HG02623 (cell line): ENCODE measurements around the gene FLT3LG.

Source experiments
- ATAC-seq: cut with Tn5 transposase; IDR thresholded peaks from one replicate; pipeline ENCODE4 v1.9.1; 2021; ENCODE audit warnings: moderate library complexity; ENCODE audit not compliant: unreplicated experiment

FLT3LG gene, protein sequence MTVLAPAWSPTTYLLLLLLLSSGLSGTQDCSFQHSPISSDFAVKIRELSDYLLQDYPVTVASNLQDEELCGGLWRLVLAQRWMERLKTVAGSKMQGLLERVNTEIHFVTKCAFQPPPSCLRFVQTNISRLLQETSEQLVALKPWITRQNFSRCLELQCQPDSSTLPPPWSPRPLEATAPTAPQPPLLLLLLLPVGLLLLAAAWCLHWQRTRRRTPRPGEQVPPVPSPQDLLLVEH

DNA sequence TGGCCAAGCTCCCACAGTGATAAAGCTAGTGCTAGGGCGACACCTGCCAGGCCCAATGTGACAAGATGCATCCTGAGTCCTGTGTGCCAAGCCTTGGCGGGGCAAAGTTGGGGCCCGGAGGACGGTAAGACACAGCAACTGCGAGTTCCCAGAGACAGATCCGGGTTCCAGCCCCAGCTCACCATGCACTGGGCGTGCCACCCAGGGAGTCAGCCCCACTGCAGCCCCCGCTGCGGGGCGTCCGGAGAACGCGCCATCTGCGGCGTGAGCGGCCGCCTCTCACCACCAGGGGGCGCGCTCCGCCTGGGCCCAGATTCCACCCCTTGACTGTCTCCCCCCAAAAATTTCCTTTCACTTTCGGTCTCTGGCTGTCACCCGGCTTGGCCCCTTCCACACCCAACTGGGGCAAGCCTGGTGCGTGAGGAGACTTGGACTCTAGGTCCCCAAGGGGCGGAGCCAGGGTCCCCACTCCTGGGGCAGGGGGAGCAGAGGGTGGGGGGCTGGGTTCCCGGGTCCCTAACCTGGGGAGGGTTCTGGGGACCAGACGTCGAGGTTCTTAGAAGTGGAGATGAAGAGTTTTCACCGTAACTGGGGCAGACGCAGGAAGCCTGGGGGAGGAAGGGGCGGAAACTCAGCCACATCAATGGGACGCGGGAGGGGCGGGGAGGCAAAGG, at the start of gene FLT3LG:
FLT3LG (plus strand) TSS at position 348 of the 674 bp plus-strand sequence. CDS start 425 bp downstream, outside the sequence.
- ATAC-seq: no peak

DNA sequence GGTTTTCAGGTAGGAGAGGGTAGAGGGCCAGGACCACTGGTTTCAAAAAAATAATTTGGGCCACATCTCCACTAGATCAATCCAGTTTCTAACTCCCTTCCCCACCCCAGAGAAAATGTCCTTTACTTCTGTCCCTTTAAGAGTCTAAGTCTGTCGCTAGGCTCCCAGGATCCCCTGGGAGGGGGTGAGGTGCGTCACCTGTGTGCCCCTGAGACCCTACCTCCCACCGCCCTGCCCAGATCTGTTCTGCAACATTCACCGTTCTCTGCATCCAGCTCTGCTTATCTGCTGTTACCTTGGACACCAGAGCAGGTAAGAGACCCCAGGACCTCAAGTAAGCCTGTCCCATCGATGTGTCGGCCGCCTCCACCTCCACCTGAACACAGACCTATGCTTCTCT, 48.8 kb upstream of the FLT3LG start, which contains the start of gene GFY:
GFY (plus strand) TSS at position 211 of the 400 bp plus-strand sequence. CDS start 1,043 bp downstream, outside the sequence.
- no peak for ATAC-seq

DNA sequence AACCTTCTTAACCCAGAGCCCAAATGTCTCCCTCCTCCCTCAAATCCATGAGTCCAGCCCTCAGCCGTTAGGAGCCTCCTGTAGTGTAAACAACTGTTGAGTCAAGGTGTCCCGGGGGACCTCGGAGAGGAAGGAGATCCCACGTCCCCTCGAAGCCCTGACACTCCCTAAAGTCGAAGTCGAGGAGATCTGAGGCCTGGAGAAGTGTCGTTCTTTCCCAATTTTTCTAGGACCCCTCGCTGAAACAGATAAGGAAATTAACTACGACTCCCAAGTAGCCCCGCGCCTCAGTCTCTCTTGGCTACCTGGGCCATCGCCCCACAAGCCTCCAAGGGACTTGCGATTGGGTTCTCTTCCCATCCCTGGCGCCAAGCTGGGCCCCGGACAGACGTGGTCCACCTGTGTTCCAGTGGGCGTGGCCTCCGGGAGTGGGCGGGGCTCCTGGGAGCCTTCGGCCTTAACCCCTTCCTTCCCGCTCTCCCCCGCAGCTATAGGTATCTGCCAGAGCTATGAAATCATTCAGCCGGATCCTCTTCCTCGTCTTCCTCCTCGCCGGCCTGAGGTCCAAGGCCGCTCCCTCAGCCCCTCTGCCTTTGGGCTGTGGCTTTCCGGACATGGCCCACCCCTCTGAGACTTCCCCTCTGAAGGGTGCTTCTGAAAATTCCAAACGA, 48.0 kb upstream of the FLT3LG start:
- no peak for ATAC-seq

DNA sequence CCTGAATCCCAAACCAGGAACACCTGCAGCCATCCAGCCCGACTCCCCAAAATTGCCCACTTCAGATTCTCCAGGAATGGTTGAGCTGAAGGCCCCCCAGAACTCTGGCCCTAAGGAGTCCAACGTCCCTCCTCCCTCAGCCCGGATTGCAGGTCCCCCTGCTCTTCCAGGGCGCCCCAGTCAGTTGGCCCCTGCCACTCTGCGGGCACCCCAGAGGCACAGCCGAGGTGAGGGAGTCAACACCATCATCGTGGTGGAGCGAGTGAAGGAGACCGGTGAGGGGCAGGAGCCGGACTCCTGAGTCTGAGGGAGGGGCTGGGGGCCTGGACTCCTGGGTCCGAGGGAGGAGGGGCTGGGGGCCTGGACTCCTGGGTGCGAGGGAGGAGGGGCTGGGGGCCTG, 46.7 kb upstream of the FLT3LG start:
- no peak for ATAC-seq

DNA sequence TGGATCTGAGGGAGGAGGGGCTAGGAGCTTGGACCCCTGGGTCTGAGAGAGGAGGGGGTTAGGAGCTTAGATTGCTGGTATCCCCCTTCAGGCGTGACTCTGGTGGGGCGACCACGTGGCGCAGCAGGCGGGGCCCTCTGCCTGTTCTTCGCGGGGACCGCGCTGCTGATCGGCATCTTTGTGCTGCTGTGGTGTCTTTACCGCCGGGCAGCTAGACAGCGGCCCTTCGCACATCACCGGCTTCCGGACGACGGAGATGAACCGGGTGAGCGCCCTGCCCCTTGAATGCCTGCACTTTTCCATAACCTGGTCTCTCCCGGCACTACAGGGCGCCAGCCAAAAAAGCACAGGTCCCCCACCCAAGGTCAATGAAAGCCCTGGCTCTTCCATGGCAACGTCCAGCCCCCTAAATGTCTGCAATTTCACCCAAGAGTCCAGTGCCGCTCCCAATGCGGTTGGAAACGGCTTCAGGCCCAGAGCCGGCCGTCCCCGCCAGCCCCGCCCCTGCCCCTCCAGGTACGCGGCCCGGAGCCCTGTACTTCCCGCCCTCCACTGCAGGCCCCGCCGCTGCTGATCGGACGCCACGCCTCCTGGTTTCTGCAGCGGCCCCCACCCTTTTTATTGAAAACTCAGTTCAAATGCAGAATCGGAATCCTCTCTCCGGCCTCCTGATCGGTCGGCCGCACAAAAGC, 46.0 kb upstream of the FLT3LG start:
- no peak for ATAC-seq

DNA sequence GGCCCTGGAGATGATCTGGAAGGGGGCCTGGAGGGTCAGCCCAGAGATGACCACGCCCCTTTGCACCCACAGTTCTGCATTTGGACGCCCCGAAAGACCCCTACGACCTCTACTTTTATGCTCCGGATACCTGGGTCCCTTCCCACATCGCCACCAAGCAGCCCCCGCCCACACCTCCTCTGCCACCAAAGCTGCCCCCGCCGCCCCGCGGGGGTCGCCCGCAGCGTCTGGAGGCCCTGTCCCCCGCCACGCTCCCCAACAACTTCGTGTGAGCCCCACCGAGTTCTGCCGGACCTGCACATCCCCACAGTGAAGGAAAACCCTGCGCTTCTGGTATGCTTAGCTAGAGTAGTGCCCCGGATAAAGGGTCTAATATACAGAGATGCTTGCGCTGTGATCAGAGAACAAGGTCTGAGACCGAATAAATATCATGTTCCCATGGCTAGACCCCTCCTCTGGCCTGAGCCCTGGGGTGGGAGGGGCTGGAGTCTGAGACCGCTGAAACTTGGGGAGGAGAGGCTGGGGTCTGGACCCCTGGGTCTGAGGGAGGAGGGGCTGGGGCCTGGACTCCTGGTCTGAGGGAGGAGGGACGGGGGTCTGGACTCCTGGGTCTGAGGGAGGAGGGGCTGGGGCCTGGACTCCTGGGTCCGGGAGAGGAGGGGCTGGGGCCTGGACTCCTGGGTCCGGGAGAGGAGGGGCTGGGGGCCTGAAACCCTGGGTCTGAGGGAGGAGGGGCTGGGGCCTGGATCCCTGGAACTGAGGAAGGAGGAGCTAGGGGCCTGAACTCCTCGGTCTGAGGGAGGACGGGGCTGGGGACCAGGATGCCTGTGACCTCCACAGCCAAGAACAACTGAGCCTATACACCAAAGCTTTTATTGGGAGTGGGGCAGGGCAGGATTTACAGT, 45.2 kb upstream of the FLT3LG start:
- ATAC-seq: no peak

DNA sequence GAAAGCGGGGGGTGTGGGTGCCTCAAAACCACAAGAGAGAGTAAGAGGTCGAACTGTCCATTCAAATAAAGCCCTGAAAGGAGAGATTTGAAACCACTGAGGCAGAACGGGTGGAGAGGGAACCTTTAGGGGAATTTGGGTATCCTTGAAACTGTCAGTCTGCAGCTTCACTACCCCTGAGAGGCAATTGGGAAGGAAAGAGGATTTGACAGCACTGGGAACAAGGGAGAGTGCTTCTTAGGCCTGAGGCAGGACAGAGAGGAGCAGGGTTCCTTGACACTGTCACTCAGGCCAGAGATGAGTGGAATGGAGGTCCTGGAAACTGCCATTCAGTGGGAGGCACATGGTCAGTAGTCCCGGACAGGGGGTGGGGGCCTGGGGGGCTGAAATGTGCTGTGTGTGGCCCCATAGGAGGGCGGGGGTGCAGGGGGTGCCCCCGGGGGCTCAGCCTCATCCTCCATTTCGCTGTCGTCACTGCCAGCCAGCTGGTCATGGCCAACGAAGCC, 43.8 kb upstream of the FLT3LG start:
- no peak for ATAC-seq

DNA sequence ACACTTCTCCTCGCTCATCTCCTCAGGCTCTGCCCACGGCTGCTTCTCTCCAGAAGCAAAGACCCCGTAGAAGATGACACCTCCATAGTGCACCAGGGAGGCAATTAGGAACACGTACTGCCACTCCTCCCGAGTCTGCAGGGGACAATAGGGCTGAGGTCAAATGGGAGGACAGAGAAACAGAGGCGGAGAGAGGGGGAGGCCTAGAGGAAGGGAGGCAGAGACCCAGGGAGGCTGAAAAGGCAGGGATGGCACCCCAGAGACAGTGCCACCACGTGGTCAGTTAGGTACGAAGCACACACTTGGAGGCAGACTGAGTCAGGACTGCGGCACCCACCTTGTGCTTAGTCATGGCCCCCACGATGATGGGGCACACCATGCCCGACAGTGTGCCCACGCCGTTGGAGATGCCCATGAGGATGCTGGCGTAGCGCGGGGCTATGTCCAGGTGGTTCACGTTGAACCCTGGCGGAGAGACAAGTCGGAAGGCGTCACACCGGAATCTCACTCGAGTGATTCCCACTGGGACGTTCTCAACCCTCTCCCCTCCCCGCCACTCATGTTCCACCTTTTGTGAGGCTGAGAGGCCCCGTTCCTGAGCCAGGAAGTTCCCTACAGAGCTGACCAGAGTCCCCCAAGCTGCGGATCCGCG, 43.2 kb upstream of the FLT3LG start:
- no peak for ATAC-seq

DNA sequence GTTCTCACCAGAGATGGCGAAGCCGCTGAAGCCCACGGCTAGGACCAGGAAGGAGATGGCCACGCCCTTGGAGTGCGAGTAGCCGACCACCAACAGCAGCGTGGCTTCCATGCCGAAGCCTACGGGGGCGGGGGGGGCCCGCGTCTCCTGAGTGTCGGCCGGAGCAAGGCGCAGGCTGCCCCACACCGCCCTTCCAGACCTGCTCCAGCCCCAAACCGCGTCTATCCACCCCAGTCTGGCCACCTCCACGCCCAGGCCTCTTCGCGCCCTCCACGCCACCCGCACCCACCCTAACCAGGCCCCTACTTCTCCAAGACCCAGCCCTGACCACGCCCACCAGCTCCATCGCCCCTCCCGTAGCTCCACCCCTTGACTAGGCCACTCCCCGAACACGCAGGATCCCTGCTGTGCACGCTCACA, 42.7 kb upstream of the FLT3LG start:
- ATAC-seq: no peak

DNA sequence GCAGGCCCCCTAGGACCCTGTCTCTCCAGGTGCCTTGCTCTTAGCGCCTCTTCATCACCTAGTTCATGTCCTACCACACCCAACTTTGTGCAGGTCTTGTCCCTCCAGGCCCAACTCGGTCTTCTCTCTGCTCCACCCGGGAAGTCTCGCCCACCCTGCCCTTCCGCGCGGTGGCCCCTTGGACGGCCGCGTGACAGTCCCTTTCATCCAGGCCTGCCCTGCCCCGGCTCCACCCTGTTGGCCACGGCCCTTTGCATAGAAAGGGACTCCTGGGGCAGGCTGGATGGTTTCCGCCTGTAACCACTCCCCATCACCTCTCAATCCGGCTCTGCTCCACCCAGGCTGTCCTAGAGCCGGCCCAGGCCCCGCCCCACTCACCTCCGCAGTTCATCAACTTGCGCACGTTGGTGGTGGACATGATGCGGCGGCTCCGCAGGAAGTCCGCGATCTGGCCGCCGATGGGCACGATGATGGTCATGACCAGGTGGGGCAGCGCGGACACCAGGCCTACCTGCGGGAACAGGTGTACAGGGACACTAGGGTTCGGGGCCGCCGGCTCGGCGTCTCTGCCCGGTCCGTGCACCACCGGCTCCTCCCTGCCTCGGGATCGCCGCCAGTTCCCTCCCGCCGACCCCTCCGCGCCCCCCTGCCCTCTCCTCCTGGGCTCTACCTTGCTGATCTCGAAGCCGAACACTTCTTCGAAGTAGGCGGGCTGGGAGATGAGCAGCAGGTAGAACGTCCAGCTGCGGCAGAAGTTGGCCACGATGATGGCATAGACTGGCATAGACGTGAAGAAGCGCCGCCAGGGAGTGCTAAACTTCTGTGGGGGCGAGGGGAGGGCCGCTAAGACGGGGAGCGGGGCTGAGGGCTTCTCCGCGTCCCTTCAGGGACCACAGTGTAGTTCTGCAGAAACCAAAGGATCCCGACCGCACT, 41.6 kb upstream of the FLT3LG start:
- no peak for ATAC-seq

DNA sequence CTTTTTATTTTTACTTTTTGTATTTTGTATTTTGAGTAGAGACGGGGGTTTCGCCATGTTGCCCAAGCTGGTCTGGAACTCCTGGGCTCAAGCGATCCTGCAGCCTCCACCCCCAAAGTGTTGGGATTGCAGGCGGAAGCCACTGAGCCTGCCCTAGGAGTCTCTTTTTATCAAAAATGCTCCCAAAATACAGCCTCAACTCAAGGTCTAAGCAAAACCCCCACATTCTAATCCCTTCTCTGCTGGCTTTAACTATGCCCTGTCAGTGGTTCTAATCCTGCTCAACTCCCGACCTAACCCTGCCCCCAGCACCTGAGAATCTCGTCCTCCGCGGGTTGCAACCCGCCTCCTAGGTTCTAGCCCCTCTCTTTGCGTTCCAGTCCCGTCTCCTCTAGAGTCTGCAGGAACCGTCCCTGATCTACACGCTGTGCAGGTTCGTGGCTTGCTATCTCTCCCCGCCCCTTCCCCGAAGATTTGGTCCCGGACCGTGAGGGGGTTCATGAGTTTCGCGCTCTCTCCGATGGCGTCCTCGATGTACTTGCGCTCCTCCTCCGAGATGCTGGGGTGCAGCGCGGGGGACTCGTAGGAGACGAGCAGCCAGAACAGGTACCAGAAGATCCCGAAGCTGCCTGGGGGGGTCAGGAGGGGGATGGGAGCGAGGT, 40.6 kb upstream of the FLT3LG start:
- no peak for ATAC-seq

DNA sequence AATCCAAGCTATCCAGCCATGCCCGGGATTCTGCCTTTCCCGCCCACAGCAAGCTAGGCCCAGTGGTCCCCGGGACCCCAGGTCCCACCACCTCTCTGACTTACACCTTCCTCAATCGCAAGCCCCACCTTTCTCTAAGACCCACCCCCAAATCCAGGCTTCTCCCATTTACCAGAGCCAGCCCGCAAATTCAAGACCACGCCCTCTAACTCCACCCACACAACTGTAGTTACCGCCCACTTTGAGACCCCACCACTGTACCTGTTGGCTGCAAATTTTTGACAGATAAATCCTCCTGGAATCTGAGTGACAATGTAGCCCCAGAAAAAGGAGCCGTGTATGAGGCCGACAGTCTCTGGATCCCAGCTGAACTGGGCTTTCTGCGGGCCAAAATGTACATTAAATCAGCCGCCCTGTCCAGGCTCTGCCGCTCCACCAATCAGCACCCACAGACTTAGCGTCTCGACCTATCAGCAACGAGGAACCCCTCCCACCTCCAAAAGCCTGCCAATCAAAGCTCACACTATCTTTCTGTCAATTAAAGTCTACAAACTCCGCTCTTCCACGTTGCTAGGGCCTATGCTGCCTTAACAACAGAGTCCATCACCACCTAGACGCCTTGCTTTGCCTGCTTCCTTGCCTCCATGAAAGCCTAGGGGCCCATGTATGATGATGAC, 39.0 kb upstream of the FLT3LG start:
- ATAC-seq: no peak

DNA sequence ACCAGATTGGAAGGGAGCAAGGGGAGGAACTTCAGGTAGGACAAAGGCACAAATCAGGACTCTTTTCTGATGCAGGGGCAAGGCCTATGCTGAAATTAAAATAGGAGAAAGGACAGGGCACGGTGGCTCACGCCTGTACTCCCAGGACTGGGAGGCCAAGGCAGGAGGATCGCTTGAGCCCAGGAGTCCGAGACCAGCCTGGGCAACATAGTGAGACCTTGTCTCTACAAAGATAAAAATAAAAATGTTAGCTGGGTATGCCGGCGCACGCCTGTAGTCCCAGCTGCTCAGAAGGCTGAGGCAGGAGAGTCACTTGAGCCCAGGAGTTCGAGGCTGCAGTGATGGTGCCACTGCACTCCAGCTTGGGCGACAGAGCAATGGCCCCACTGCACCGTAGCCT, 38.3 kb upstream of the FLT3LG start:
- no peak for ATAC-seq

DNA sequence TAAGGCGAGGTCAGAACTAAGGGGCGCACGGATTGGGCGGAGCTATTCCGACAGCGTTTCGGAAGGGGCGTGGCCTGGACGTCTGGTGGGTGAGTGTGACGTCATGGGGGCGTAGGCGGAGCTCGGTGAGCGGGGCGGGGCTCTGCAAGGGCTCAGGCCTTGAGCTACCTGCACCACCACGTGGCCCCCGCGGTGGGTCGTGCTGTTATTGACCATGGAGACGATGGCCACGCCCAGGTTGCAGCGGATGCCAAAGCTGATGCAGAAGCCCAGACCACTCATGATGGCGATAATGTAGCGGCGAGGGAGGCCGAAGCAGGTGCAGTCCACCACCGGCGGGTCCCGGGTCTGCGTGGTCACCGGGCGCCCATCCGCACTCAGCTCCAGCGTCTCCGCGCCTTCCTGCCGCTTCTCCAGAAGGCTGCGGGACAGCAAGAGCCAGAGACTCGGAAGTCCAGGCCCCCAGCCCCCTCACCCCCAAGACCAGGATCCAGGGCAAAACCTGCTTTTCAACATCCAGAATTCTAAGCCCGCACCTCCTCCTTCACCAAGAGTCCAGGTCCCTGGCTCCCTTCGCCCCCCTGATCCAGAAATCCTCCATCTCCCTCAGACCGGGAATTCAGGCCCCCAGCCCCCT, 37.5 kb upstream of the FLT3LG start:
- no peak for ATAC-seq

DNA sequence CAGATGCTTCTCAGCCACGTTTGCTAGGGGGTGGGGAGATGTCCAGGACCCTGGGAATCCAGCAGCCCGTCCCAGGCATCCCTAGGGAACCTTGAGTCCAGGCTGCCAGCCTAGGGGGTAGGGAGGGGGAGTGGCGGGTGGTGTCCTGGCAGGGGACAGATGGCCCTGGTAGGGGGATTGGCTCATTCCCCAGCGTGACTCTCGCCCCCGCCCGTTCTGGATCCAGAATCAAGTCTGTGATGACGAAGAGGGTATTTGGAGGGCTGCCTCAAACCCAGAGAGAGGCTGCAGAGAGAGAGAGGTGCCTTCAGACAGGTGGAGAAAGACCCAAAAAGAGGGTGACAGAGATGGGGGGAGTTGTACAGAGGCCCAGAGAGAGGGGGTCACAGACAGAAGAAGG, 36.8 kb upstream of the FLT3LG start:
- no peak for ATAC-seq

DNA sequence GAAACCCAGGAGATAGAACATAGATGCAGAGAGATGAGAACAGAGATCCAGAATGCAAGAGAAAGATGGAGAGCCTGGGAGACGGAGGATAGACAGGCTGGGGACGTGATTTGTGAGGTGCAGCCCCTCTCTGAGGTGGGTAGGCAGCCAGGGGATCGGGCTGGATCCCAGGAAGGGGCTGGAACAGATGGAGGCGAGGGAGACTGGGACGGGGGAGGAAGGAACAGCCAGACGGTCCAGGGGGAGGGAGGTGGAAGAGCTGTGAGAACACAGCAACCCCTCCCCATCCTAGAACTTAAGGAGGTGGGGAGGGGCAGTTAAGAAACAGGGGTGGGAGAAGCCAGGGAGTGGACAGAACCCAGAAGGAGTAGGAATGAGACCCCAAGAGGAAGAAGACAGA, 35.8 kb upstream of the FLT3LG start:
- no peak for ATAC-seq

DNA sequence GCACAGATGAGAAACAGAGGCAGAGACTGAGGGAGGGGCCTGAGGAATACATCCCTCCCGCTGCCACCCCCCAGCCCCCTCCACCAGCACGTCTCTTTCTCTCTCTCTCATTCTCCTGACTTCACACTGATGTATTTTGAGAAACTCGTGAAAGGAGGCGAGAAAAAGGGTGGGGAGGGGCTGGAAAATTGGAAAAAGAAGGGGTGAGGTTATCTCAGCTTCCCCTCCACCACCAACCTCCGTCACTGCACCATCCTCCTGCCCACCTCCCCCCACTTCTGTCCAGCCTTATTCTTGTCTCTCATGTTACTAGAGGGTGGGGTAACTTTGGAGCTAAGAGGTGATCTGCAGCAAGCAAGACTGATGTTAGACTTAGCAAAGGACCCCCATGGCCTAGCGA, 34.2 kb upstream of the FLT3LG start:
- no peak for ATAC-seq
